Endothelial cell of umbilical vein (primary cell): ENCODE results near the gene CRYL1. TPM values are rescaled to one million over a fixed set of nuclear protein-coding genes. Genes with fewer than 3 reads are reported as not detected.

Experiments used
- BruUV-seq: library from RNA; stranded (reverse); fragments of 400-500 nt; replicated peaks from 2 replicates; lab custom pipeline; 2021; lab: Mats Ljungman, UMichigan
- CTCF ChIA-PET: fragments of 300-600, 350-600 bp; sonication (Branson Sonifier 250); formaldehyde crosslinking; loops from one replicate; lab custom pipeline; 2021; ENCODE audit warnings: antibody characterized with exemption, inconsistent platforms; lab: Charles Lee
- POLR2A ChIA-PET: fragments of 300-600, 350-600 bp; sonication (Branson Sonifier 250); formaldehyde crosslinking; loops from one replicate; lab custom pipeline; 2021; ENCODE audit warnings: antibody characterized with exemption, inconsistent platforms; lab: Charles Lee
- DNase-seq: peaks from one replicate; pipeline ENCODE4 v3.0.0-alpha.2; 2011; ENCODE audit warnings: low read depth, low spot score
- FAIRE-seq: peaks from 2 replicates; lab custom pipeline; 2011; peaks lifted over from hg19 to GRCh38; lab: Jason Lieb, UNC
- H2AFZ ChIP-seq: 2 replicates; pipeline ENCODE4 v1.6.0; 2012; ENCODE audit warnings: low read depth, low read length, control low read depth, inconsistent platforms
- H3K27ac ChIP-seq: 2 replicates; pipeline ENCODE4 v1.5.1; 2011; ENCODE audit warnings: low read depth, mild to moderate bottlenecking, control low read depth, low read length, moderate library complexity; ENCODE audit not compliant: insufficient read depth
- H3K27me3 ChIP-seq, 2 experiments: 2 replicates each; pipeline versions ENCODE4 v1.6.0 to v1.6.1; 2011; ENCODE audit warnings: low read length in 2 of 2, mixed read lengths in 1 of 2; ENCODE audit not compliant: control insufficient read depth in 2 of 2, insufficient read depth in 2 of 2
- H3K36me3 ChIP-seq, 2 experiments: 2 replicates in 1 of 2; 3 replicates in 1 of 2; pipeline ENCODE4 v1.5.1; 2011; ENCODE audit warnings: low read length in 2 of 2, mild to moderate bottlenecking in 1 of 2, moderate library complexity in 1 of 2; ENCODE audit not compliant: control insufficient read depth in 2 of 2, insufficient read depth in 2 of 2; ENCODE audit errors: extremely low read depth in 1 of 2
- H3K4me1 ChIP-seq: 3 replicates; pipeline ENCODE4 v1.5.1; 2011; ENCODE audit warnings: mild to moderate bottlenecking, low read length; ENCODE audit not compliant: control insufficient read depth, insufficient read depth; ENCODE audit errors: extremely low read depth
- H3K4me2 ChIP-seq: 2 replicates; pipeline ENCODE4 v1.6.1; 2011; ENCODE audit warnings: low read length, control low read depth, mixed read lengths; ENCODE audit not compliant: insufficient read depth
- H3K4me3 ChIP-seq, 3 experiments: fragments of 200-600 bp in 1 of 3; sonication (generic), shearing (Covaris generic) in 1 of 3; replicated peaks in 1 of 3; 2 replicates each; pipeline ENCODE4 v1.5.1; 2011 to 2016; ENCODE audit warnings: control low read depth in 3 of 3, low read length in 3 of 3, mild to moderate bottlenecking in 2 of 3, inconsistent platforms in 1 of 3, low read depth in 1 of 3, moderate library complexity in 1 of 3; ENCODE audit not compliant: insufficient read depth in 1 of 3
- H3K79me2 ChIP-seq: 2 replicates; pipeline ENCODE4 v1.6.0; 2012; ENCODE audit warnings: low read length, inconsistent platforms; ENCODE audit not compliant: control insufficient read depth, insufficient read depth
- H3K9ac ChIP-seq: replicated peaks from 2 replicates; pipeline ENCODE3; 2011; ENCODE audit warnings: low read length, control low read depth; ENCODE audit not compliant: insufficient read depth; ENCODE audit errors: extremely low read depth
- H3K9me1 ChIP-seq: replicated peaks from 3 replicates; pipeline ENCODE4 v1.6.0; 2011; ENCODE audit warnings: mild to moderate bottlenecking, low read length; ENCODE audit not compliant: control insufficient read depth, insufficient read depth; ENCODE audit errors: extremely low read depth
- H3K9me3 ChIP-seq: replicated peaks from 2 replicates; pipeline ENCODE4 v1.5.1; 2012; ENCODE audit warnings: low read length, inconsistent platforms; ENCODE audit not compliant: control insufficient read depth, insufficient read depth
- H4K20me1 ChIP-seq: replicated peaks from 2 replicates; pipeline ENCODE3; 2011; ENCODE audit warnings: mild to moderate bottlenecking, low read length; ENCODE audit not compliant: control insufficient read depth, insufficient read depth; ENCODE audit errors: extremely low read depth
- EZH2 ChIP-seq: IDR thresholded peaks from 2 replicates; pipeline ENCODE4 v1.6.1; 2012; ENCODE audit warnings: borderline replicate concordance, low read depth, mild to moderate bottlenecking, moderate library complexity, low read length, inconsistent platforms; ENCODE audit not compliant: severe bottlenecking
- FOS ChIP-seq: IDR thresholded peaks from 2 replicates; pipeline ENCODE4 v1.6.1; 2011; ENCODE audit warnings: mild to moderate bottlenecking, low read length, moderate library complexity, borderline replicate concordance; ENCODE audit not compliant: insufficient read depth
- GATA2 ChIP-seq: IDR thresholded peaks from 2 replicates; pipeline ENCODE4 v1.7.0; 2011; ENCODE audit warnings: low read depth, mild to moderate bottlenecking, moderate library complexity, mixed read lengths, low read length; ENCODE audit not compliant: insufficient read length, insufficient read depth
- JUN ChIP-seq: IDR thresholded peaks from 2 replicates; pipeline ENCODE4 v1.6.1; 2011; ENCODE audit warnings: borderline replicate concordance, low read depth; ENCODE audit not compliant: insufficient read length, insufficient read depth
- MYC ChIP-seq: IDR thresholded peaks from one replicate; pipeline ENCODE4 v1.6.1; 2011; ENCODE audit warnings: mild to moderate bottlenecking, low read depth, low read length
- POLR2A ChIP-seq: IDR thresholded peaks from 2 replicates; pipeline ENCODE4 v1.6.1; 2012; ENCODE audit warnings: low read depth, mild to moderate bottlenecking, control low read depth, low read length
- POLR2AphosphoS5 ChIP-seq: IDR thresholded peaks from 2 replicates; pipeline ENCODE4 v1.6.1; 2012; ENCODE audit warnings: low read depth, mild to moderate bottlenecking, control low read depth, low read length, moderate library complexity; ENCODE audit not compliant: insufficient read depth
- dilution Hi-C: fragments of 300-500 bp; cut with MboI; formaldehyde crosslinking; loops from one replicate; pipeline ENCODE4 v1.15.0; 2019; ENCODE audit warnings: low sequenced_read_pairs; ENCODE audit not compliant: extremely low pct_ligation_motif_present
- intact Hi-C: fragments of 100-400 bp; cut with micrococcal nuclease; formaldehyde crosslinking; loops from one replicate; pipeline ENCODE4 v1.10.0; 2022
- polyA plus RNA-seq, 4 experiments: library from polyadenylated mRNA; depleted of rRNA in 3 of 4; stranded (reverse) in 3 of 4; unstranded in 1 of 4; fragments of >200 nt; gene quantifications; 2 replicates each; pipeline versions ENCODE4 v1.2.1 to v1.2.3, GENCODE V29; 2011 to 2012; ENCODE audit warnings: missing spikeins in 1 of 4
- total RNA-seq: library from RNA; stranded (reverse); gene quantifications from 2 replicates; pipeline ENCODE4 v1.2.3, GENCODE V29; 2021
- TF ChIP-seq, protein P1 (sequence below), 2 donors: IDR thresholded peaks; 1 replicate in 1 of 2; 2 replicates in 1 of 2; pipeline ENCODE4 v1.5.1; 2011; ENCODE audit warnings: low read length in 2 of 2, mild to moderate bottlenecking in 2 of 2, moderate library complexity in 2 of 2, control low read depth in 1 of 2, inconsistent platforms in 1 of 2, low read depth in 1 of 2; ENCODE audit not compliant: insufficient read depth in 1 of 2; ENCODE audit errors: extremely low read depth in 1 of 2
- TF ChIP-seq, protein P2 (sequence below): IDR thresholded peaks from 2 replicates; pipeline ENCODE4 v1.6.1; 2011; ENCODE audit not compliant: insufficient read depth, insufficient read length

Gene CRYL1
- total and polyA plus RNA-seq, 2 donors (not counting 3 experiments of a cell fraction or from before 2014, with no cell fraction given) = 13.9 to 39.0 TPM

DNA sequence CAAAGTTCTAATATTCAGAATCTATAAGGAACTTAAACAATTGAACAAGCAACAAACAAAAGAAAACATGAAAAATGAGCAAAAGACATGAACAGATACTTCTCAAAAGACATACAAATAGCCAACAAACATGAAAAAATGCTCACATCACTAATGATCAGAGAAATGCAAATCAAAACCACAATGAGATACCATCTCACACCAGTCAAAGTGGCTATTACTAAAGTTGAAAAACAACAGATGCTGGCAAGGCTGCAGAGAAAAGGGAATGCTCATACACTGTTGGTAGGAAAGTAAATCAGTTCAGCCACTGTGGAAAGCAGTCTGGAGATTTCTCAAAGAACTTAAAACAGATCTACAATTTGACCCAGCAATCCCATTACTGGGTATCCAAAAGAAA lies 74.3 kb downstream of the CRYL1 start:
- FAIRE-seq = no peak
- DNase-seq = no peak
- no peak overlapping the region for H3K27ac ChIP-seq
- H3K27me3 ChIP-seq = peaks cover 0 to 4% of the 10 kb centered on the region in 2 experiments
- no peak overlapping the region for H3K4me2 ChIP-seq
- no peaks in the 10 kb centered on the region for H3K79me2 ChIP-seq
- TF ChIP-seq GATA2 (no peak), JUN (no peak), POLR2A (no peak), MYC (no peak), FOS (no peak), POLR2AphosphoS5 (no peak), EZH2 (no peak)
- TF ChIP-seq, protein P1, sequence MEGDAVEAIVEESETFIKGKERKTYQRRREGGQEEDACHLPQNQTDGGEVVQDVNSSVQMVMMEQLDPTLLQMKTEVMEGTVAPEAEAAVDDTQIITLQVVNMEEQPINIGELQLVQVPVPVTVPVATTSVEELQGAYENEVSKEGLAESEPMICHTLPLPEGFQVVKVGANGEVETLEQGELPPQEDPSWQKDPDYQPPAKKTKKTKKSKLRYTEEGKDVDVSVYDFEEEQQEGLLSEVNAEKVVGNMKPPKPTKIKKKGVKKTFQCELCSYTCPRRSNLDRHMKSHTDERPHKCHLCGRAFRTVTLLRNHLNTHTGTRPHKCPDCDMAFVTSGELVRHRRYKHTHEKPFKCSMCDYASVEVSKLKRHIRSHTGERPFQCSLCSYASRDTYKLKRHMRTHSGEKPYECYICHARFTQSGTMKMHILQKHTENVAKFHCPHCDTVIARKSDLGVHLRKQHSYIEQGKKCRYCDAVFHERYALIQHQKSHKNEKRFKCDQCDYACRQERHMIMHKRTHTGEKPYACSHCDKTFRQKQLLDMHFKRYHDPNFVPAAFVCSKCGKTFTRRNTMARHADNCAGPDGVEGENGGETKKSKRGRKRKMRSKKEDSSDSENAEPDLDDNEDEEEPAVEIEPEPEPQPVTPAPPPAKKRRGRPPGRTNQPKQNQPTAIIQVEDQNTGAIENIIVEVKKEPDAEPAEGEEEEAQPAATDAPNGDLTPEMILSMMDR (IDR thresholded peaks at IDR 0.05; ENCODE audit: extremely low read depth in 1 of 2, insufficient read depth in 1 of 2, low read depth in 1 of 2, low read length in 2 of 2) = no peak
- TF ChIP-seq, protein P2, sequence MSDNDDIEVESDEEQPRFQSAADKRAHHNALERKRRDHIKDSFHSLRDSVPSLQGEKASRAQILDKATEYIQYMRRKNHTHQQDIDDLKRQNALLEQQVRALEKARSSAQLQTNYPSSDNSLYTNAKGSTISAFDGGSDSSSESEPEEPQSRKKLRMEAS = no peak
- POLR2A ChIA-PET = no interaction called here
- no peaks in the 10 kb centered on the region for H3K4me1 ChIP-seq
- no peak overlapping the region for H2AFZ ChIP-seq
- H3K9me1 ChIP-seq = no peaks in the 10 kb centered on the region
- H3K36me3 ChIP-seq = no peaks in the 10 kb centered on the region
- H4K20me1 ChIP-seq = no peaks in the 10 kb centered on the region
- intact Hi-C loops (no loop called here), dilution Hi-C loops (no loop called here)
- H3K9ac ChIP-seq = no peak overlapping the region
- no TSS peak for BruUV-seq
- H3K9me3 ChIP-seq = no peaks in the 10 kb centered on the region
- H3K4me3 ChIP-seq = no peak overlapping the region
- CTCF ChIA-PET = no interaction called here
